ENCODE data around the gene MAPK8. TPM values are rescaled to one million over a fixed set of nuclear protein-coding genes. Genes with fewer than 3 reads are reported as not detected.

The MAPK8 gene
- total and polyA plus RNA-seq, 5 donors: 9.4 to 35.5 (median 33.6) TPM

GRCh38 chr10:48482207-48482606, 175.7 kb downstream of the MAPK8 start:
- Histone ChIP-seq H3K27me3 (ENCODE audit: control insufficient read depth, insufficient read depth) (no peaks in the 10 kb centered on the region), H3K9me3 (ENCODE audit: control insufficient read depth, low read length) (no peaks in the 10 kb centered on the region), H3K4me3 (ENCODE audit: low read length) (no peak overlapping the region), H3K27ac (ENCODE audit: low read length) (no peak overlapping the region), H3K4me1 (ENCODE audit: control insufficient read depth, insufficient read depth, low read length) (no peaks in the 10 kb centered on the region)
- DNase-seq (no peak), ATAC-seq (no peak)
- 68% methylated on average over 3 of the region's 3 CpGs for WGBS
- intact Hi-C loops (cut with DNase I): no loop called here

GRCh38 chr10:48484911-48485310, 178.4 kb downstream of the MAPK8 start:
- Histone ChIP-seq H3K27me3 (ENCODE audit: control insufficient read depth, insufficient read depth) (no peaks in the 10 kb centered on the region), H3K4me1 (ENCODE audit: control insufficient read depth, insufficient read depth, low read length) (no peaks in the 10 kb centered on the region), H3K9me3 (ENCODE audit: control insufficient read depth, low read length) (no peaks in the 10 kb centered on the region), H3K27ac (ENCODE audit: low read length) (no peak overlapping the region), H3K4me3 (ENCODE audit: low read length) (no peak overlapping the region)
- 78% methylated on average over 3 of the region's 3 CpGs for WGBS
- ATAC-seq: no peak
- intact Hi-C loops (cut with DNase I): no loop called here
- no peak for DNase-seq

GRCh38 chr10:48485711-48486110, 179.2 kb downstream of the MAPK8 start:
- ATAC-seq (no peak), DNase-seq (no peak)
- Histone ChIP-seq H3K9me3 (ENCODE audit: control insufficient read depth, low read length) (no peaks in the 10 kb centered on the region), H3K4me3 (ENCODE audit: low read length) (no peak overlapping the region), H3K27me3 (ENCODE audit: control insufficient read depth, insufficient read depth) (no peaks in the 10 kb centered on the region), H3K4me1 (ENCODE audit: control insufficient read depth, insufficient read depth, low read length) (no peaks in the 10 kb centered on the region), H3K27ac (ENCODE audit: low read length) (no peak overlapping the region)
- intact Hi-C loops (cut with DNase I): no loop called here

DNA sequence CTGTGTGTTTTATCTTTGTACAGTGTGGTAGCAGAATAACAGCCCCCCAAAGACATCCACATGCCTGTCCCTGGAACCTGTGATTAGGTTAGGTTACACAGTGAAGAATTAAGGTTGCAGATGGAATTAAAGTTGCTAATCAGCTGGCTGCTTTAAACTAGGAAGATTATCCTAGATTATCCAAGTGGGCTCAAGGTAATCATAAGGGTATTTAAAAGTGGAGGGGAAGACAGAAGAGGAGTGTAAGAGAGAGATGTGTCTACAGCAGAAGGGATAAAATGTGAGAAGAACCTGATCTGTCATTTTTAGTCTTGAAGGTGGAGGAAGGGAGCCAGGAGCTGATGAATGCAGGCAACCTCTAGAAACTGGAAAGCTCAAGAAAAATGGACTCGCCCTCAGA, 180.8 kb downstream of the MAPK8 start:
- Histone ChIP-seq H3K4me1 (ENCODE audit: control insufficient read depth, insufficient read depth, low read length) (no peaks in the 10 kb centered on the region), H3K4me3 (ENCODE audit: low read length) (no peak overlapping the region), H3K27me3 (ENCODE audit: control insufficient read depth, insufficient read depth) (no peaks in the 10 kb centered on the region), H3K9me3 (ENCODE audit: control insufficient read depth, low read length) (no peaks in the 10 kb centered on the region), H3K27ac (ENCODE audit: low read length) (no peak overlapping the region)
- WGBS: 89% methylated on average over 1 of the region's 1 CpG
- ATAC-seq: no peak
- intact Hi-C loops (cut with DNase I): no loop called here
- DNase-seq: no peak

Other genes starting within 250 kb of the MAPK8 start
- gene FRMPD2, start 32.0 kb upstream of the MAPK8 start, total RNA-seq: 1 to 10 TPM; 3.5 to 6.5 (median 4.5) TPM
- gene FRMPD2, start 32.0 kb upstream of the MAPK8 start, polyA plus RNA-seq: 1.3 TPM